ENCODE results near the gene EGR1.
A peak's percentile ranks its signal among the peaks of the same experiment; 100 is the strongest.
"Not testable (repeated sequence)": the region's sequence is repeated elsewhere in the genome, so short reads cannot be mapped to it uniquely, and the experiment has no call there.

The EGR1 gene

DNA sequence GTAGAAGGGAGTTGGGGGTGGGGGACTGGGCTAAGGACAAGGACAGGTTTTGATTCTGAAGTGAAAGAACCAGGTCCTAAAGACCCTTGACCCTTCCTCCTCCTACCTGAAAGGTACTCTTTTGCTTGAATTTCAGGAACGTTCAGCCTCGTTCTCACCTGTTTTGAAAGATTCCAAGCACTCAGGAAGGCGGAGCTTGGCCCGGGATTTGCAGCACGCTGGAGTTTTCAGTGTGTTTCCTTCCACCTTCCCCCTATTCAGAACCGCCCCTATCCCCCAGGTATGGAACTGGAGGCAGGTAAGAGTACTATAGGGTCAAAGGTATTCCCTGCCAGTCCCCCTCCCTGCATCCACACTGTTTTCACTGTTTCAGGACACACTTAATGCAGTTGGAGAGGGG, 7.1 kb downstream of the EGR1 start:
- Mint-ChIP-seq H3K4me3 (no peak overlapping the region), H3K27ac (no peak overlapping the region), H3K9me3 (no peaks in the 10 kb centered on the region), H3K36me3 (ENCODE audit: low read depth) (peaks cover 17% of the 10 kb centered on the region), H3K27me3 (no peaks in the 10 kb centered on the region), H3K4me1 (ENCODE audit: low read depth) (peaks cover 19% of the 10 kb centered on the region)
- DNase-seq, result no peak

DNA sequence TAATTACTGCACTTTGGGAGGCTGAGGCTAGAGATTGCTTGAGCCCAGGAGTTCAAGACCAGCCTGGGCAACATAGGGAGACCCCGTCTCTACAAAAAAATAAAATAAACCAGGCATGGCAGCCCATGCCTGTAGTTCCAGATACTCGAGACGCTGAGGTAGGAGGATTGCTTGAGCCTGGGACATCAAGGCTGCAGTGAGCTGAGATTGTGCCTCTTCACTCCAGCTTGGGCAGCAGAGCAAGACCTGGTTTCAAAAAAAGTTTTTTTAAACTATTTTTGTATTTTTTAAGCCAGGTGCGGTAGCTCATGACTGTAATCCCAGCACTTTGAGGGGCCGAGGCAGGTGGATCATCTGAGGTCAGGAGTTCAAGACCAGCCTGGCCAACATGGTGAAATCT, 7.9 kb downstream of the EGR1 start:
- not testable (repeated sequence) for H3K4me3 Mint-ChIP-seq; H3K27me3 Mint-ChIP-seq; H3K9me3 Mint-ChIP-seq; H3K27ac Mint-ChIP-seq; H3K36me3 Mint-ChIP-seq (ENCODE audit: low read depth); DNase-seq
- peaks cover 11% of the 10 kb centered on the region for H3K4me1 Mint-ChIP-seq (ENCODE audit: low read depth)

DNA sequence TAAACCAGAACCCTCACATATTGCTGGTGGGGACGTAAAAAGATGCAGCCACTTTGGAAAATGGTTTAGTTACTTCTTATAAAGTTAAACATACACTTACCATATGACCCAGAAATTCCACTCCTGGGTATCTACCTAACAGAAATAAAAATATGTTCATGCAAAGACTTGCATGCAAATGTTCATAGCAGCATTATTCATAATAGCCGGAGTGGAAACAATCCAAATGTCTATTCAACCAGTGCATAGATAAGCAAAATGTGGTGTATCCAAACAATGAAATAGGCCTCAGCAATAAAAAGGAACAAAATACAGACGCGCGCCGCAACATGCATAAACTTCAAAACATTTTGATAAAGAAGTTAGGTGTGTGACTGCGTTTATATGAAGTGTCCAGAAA, 11.6 kb downstream of the EGR1 start:
- Mint-ChIP-seq H3K27me3 (no peaks in the 10 kb centered on the region), H3K4me1 (ENCODE audit: low read depth) (peaks cover 5% of the 10 kb centered on the region), H3K36me3 (ENCODE audit: low read depth) (no peaks in the 10 kb centered on the region), H3K4me3 (no peak overlapping the region), H3K9me3 (no peaks in the 10 kb centered on the region), H3K27ac (no peak overlapping the region)
- DNase-seq, result no peak

DNA sequence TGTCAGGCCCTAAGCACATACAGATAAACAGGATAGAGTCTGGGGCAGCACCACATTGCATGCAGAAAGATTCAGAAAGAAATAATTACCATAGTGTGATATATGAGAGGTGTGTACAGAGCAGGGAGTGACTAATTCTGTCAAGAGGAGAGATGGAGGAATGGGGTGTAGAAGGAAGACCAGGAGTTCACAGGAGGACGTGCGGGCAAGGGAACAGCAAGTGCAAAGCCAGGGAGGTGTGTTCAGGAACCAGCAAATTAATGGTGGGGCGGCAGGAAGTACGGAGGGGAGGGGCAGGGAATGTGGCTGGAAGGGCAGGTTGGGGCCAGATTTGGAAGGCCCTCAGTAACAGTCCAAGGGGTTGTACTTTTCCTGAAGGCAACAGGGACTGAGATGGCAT, 17.4 kb downstream of the EGR1 start:
- no peaks in the 10 kb centered on the region for H3K4me1 Mint-ChIP-seq (ENCODE audit: low read depth)
- H3K27ac Mint-ChIP-seq, result no peak overlapping the region
- no peaks in the 10 kb centered on the region for H3K36me3 Mint-ChIP-seq (ENCODE audit: low read depth)
- H3K9me3 Mint-ChIP-seq, result no peaks in the 10 kb centered on the region
- no peaks in the 10 kb centered on the region for H3K27me3 Mint-ChIP-seq
- H3K4me3 Mint-ChIP-seq, result no peak overlapping the region
- DNase-seq, result no peak

DNA sequence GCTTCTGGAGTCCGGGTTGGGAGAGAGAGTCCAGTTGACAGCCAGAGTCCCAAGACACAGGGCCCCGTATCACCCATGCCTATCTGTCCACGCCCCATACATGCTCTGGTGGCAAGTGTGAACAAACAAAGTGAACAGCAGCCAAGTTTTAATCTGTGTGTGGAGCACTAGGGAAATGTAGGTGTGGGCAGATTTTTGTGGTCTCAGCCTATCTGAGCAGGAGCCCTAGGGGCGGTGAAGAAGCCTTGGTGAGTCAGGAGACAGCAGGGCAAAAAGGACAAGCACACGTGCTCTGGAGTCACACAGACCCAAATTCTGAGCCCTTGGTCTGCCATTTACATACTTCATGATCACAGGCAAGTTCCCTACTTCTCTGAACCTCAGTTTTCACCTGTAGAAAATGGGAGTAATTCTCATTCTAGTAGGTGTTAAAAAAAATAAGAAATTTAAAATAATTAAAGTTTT, 23.2 kb downstream of the EGR1 start:
- Mint-ChIP-seq H3K9me3 (no peaks in the 10 kb centered on the region), H3K27me3 (peaks cover 30% of the 10 kb centered on the region), H3K36me3 (ENCODE audit: low read depth) (no peaks in the 10 kb centered on the region), H3K4me1 (ENCODE audit: low read depth) (peaks cover 17% of the 10 kb centered on the region), H3K4me3 (no peak overlapping the region), H3K27ac (no peak overlapping the region)
- DNase-seq, result no peak

DNA sequence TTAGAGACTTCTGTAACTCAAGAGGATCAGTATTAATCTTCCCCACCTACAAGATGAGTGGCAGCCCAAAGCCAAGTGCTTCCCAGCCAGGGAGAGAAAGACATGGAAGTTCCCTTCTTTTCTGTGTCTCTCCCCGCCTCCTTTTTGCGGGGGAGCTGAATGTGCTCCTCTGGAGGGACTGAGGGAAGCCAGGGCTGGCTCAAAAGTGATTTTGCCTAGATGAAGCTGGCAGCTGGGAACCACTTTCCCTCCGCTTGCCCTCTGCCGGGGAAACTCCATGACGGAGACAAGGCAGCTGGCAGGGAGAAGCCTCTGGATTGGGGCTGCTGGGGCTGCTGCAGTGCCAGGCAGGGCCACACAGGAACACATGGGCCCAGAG, 24.4 kb downstream of the EGR1 start:
- DNase-seq, result no peak

DNA sequence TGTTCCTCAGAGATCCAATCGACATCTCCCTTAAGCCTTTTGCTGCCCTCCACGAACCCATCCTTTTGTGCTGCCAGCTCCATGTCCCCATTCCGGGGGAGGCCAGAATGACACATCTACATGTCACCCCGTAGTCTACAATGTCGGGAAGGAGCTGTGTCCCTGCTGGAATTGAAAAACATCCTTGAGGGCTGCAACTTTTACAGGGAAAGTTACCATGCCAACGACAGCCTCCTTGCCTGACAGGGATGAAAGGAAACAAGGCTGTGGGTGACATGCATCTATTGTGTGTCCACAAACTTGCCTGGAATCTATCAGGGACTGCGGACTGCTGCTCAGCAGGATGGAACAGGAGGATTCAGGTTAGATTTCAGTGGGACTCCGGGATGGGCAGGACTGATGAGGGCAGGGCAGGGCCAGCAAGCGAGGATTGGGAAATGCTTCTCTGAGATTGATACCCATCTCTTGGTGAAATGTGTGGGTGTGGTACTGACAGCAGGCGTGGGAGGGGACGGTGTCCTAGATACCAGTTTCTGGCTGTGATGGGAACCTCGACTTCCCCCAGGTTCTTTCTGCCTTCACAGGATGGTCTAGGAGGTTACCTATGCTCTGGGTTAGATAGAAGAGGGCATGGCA, 25.5 kb downstream of the EGR1 start:
- DNase-seq, result no peak
- Mint-ChIP-seq H3K36me3 (ENCODE audit: low read depth) (no peaks in the 10 kb centered on the region), H3K9me3 (no peaks in the 10 kb centered on the region), H3K4me1 (ENCODE audit: low read depth) (peaks cover 17% of the 10 kb centered on the region), H3K27ac (peak overlapping the region; percentile 22), H3K4me3 (peak overlapping the region; percentile 29), H3K27me3 (peaks cover 30% of the 10 kb centered on the region)

More for the DNA sequence above, 24.4 kb downstream of the EGR1 start:
- no peak overlapping the region for H3K27ac Mint-ChIP-seq
- H3K36me3 Mint-ChIP-seq (ENCODE audit: low read depth), result no peaks in the 10 kb centered on the region
- peaks cover 30% of the 10 kb centered on the region for H3K27me3 Mint-ChIP-seq
- H3K4me3 Mint-ChIP-seq, result no peak overlapping the region
- no peaks in the 10 kb centered on the region for H3K9me3 Mint-ChIP-seq
- peaks cover 17% of the 10 kb centered on the region for H3K4me1 Mint-ChIP-seq (ENCODE audit: low read depth)

DNA sequence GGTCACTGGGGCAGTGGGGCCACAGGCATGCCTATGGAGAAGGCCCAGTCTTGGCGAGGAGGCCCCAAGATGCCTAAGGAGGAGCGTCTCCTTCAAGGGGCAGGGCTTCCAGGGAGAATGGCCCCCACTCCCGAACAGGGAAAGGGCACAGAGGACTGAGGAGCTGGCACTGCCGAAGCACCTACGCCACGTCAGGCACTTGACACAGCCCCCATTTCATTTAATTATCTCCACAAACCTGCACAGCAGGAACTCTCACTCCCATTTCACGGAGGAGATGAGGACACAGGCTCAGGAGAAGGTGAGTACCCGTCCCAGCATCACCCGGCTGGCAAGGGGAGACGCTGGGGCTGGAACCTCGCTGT, 26.0 kb downstream of the EGR1 start:
- Mint-ChIP-seq H3K36me3 (ENCODE audit: low read depth) (no peaks in the 10 kb centered on the region), H3K27me3 (peaks cover 30% of the 10 kb centered on the region), H3K4me1 (ENCODE audit: low read depth) (peaks cover 17% of the 10 kb centered on the region), H3K4me3 (peak overlapping the region; percentile 29), H3K9me3 (no peaks in the 10 kb centered on the region), H3K27ac (peak overlapping the region; percentile 22)
- no peak for DNase-seq

DNA sequence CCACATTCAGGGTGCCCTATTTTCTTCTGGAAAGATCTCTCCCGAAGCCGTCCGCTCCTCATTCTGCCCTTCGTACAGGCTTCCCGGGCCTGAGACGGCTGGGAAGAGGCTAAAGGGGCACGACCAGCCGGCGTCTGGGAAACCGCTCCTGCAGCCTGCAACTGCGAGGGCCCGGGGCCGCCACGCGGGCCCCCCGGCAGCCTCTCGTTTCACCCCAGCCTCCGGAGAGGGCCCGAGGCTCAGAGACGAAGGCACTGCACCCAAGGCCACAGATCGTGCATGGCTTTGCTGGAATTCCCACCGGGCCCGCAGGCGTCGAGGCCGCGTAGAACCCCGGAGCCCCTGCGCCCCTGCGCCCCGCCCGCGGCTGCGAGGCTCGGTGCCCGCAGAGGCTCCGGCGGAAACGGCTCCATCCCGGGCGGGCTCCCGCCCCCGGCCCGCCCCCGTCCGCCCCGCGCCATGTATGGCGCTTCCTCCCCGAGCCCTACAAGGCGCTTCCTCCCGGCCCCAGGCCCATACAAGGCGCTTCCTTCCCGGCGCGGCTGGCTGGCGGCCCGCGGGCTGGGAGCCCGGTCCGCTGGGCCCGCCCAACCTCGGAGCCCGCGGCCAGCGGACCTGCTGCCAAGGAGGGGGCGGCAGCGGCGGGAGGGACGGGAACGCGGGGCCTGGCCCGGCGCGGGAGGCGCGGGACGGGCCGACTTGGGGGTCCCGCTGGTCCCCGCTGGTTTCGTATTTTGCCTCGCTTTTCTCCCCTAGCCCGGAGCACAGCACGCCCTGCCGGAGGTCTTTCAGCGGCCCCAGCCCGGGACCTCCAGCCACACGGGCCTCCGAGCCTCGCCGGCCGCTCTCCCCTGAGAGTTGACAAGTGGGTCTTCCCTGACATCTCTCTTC, 26.6 kb downstream of the EGR1 start:
- peak overlapping the region; percentile 81 for H3K27ac Mint-ChIP-seq

DNA sequence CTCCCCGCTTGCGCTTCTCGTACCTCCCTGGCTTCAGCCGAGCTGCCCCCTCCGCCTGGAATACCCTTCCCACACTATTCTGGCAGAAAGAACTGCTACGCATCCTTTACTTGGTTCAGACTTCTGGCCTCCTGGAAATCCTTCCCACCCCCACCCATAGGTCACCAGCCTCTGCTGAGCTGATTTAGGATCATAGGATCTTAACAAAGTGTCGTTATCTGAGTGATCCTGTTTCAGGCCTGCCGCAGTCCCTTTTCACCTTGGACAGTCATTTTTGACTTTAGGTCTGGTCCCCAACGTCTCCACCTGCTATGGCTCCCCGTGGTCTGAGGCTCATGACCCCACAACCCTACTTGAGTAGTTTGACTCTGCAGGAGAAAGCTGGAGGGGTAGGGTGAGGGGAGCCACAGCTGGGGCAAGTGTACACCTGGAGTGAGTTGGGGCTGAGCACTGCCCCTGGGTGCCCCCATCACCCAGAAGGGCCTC, 27.3 kb downstream of the EGR1 start:
- Mint-ChIP-seq H3K4me3 (peak overlapping the region; percentile 81), H3K36me3 (ENCODE audit: low read depth) (no peaks in the 10 kb centered on the region), H3K4me1 (ENCODE audit: low read depth) (peaks cover 17% of the 10 kb centered on the region), H3K27me3 (peaks cover 30% of the 10 kb centered on the region), H3K27ac (peak overlapping the region; percentile 81), H3K9me3 (no peaks in the 10 kb centered on the region)
- DNase-seq, result no peak

More for the DNA sequence above, 26.6 kb downstream of the EGR1 start:
- Mint-ChIP-seq H3K27me3 (peaks cover 30% of the 10 kb centered on the region), H3K4me3 (peak overlapping the region; percentile 81), H3K9me3 (no peaks in the 10 kb centered on the region), H3K4me1 (ENCODE audit: low read depth) (peaks cover 17% of the 10 kb centered on the region), H3K36me3 (ENCODE audit: low read depth) (no peaks in the 10 kb centered on the region)
- DNase-seq, result peak; percentile 86

DNA sequence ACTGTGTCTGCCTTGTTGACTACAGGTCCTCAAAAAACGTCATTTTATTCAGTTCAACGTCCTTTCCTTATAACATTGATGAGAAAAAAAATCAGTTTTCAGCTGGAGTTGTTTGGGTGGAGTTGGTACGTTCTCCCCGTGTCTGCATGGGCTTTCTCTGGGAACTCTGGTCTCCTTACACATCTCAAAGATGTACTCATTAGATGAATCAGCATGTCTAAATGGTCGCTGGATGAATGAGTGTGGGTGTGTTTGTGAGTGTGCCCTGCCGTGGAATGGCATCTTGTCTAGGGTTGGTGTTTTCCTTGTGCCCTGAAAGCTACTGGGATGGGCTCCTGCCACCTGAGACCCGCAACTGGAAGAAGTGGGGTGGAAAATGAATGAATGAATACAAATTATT, 30.1 kb downstream of the EGR1 start:
- Mint-ChIP-seq H3K4me3 (no peak overlapping the region), H3K4me1 (ENCODE audit: low read depth) (peaks cover 17% of the 10 kb centered on the region), H3K27ac (peak overlapping the region; percentile 79), H3K27me3 (peaks cover 18% of the 10 kb centered on the region), H3K36me3 (ENCODE audit: low read depth) (no peaks in the 10 kb centered on the region), H3K9me3 (no peaks in the 10 kb centered on the region)
- no peak for DNase-seq

DNA sequence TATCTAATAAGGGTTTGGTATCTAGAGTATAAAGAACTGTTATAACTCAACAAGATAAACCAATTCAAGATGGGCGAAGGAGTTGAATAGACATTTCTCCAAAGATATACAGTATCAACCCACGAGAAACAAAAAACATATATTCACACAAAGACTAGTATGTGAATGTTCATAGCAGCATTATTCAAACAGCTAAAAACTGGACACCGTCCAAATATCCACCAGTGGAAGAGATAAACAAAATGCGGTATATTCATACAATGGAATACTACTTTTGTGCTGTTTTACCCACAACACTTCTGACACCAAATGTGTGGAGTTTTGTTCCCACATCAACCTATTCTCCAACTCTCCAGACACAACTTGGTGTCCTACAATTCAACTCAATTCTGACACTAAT, 33.1 kb downstream of the EGR1 start:
- Mint-ChIP-seq H3K4me3 (no peak overlapping the region), H3K4me1 (ENCODE audit: low read depth) (no peaks in the 10 kb centered on the region), H3K36me3 (ENCODE audit: low read depth) (peaks cover 3% of the 10 kb centered on the region), H3K9me3 (no peaks in the 10 kb centered on the region), H3K27ac (no peak overlapping the region), H3K27me3 (no peaks in the 10 kb centered on the region)
- no peak for DNase-seq

DNA sequence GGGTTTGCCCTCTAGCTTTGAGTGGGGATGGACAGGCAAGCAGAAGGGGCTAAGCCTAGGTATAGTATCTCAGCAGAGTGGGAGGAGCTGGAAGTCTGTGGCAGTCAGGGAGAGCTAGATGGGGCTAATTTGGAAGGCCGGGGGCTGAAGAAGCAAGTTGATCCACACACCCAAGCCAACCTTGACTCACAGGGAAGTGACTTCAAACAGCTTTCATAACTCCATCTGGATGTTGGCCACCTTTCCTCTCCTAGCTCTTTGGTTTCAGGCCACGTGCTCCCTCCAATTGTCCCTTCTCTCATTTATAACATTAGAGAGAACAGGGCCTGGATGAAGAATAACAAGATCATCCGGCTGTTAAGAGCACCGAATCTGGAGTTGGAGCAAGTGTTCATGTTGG, 36.8 kb downstream of the EGR1 start:
- Mint-ChIP-seq H3K9me3 (no peaks in the 10 kb centered on the region), H3K27ac (no peak overlapping the region), H3K4me3 (no peak overlapping the region), H3K27me3 (no peaks in the 10 kb centered on the region), H3K4me1 (ENCODE audit: low read depth) (no peaks in the 10 kb centered on the region), H3K36me3 (ENCODE audit: low read depth) (peaks cover 35% of the 10 kb centered on the region)
- no peak for DNase-seq

DNA sequence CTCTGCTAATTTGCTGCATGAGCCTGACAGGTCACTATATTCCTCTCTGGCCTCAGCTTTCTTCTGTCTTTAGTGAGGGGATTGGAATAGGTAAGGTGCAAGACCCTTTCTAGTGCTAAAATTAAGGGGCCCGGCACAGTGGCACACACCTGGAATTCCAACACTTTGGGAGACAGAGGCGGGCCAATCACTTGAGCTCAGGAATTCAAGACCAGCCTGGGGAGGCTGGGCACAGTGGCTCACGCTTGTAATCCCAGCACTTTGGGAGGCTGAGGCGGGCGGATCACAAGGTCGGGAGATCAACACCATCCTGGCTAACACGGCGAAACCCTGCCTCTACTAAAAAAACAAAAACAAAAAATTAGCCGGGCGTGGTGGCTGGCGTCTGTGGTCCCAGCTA, 37.2 kb downstream of the EGR1 start:
- Mint-ChIP-seq H3K4me3 (no peak overlapping the region), H3K27ac (no peak overlapping the region), H3K4me1 (ENCODE audit: low read depth) (no peaks in the 10 kb centered on the region), H3K27me3 (no peaks in the 10 kb centered on the region), H3K9me3 (no peaks in the 10 kb centered on the region), H3K36me3 (ENCODE audit: low read depth) (peaks cover 39% of the 10 kb centered on the region)
- DNase-seq, result no peak

Data from activated T-cell treated with anti-CD3 and anti-CD28 coated beads, Interleukin-2, amount 50 U/mL, for 24 hours (primary cell).